Midbrain (tissue), 1 donor: ENCODE results near the gene CDC42EP4.
"Not testable (repeated sequence)": the region's sequence is repeated elsewhere in the genome, so short reads cannot be mapped to it uniquely, and the experiment has no call there.

ENCODE experiments used
- DNase-seq: peaks from one replicate; lab custom pipeline; 2025; lab: John Stamatoyannopoulos, UW

The CDC42EP4 gene

GRCh38 chr17:73280191-73280590 lies 31.6 kb downstream of the CDC42EP4 start:
- DNase-seq = no peak

- no peak for DNase-seq
Observed at GRCh38 chr17:73279704-73280103, 32.1 kb downstream of the CDC42EP4 start.

- DNase-seq = peak; percentile 39
Observed at GRCh38 chr17:73278465-73279453, 33.0 kb downstream of the CDC42EP4 start.

GRCh38 chr17:73278049-73278464 lies 33.7 kb downstream of the CDC42EP4 start:
- no peak for DNase-seq

GRCh38 chr17:73274490-73274889 lies 37.3 kb downstream of the CDC42EP4 start:
- DNase-seq = no peak

GRCh38 chr17:73272906-73273218 lies 38.9 kb downstream of the CDC42EP4 start:
- peak; percentile 39 for DNase-seq

- no peak for DNase-seq
Observed at GRCh38 chr17:73271072-73271471, 40.7 kb downstream of the CDC42EP4 start.

- no peak for DNase-seq
Observed at GRCh38 chr17:73269791-73270190, 42.0 kb downstream of the CDC42EP4 start.

GRCh38 chr17:73269329-73269615 lies 42.5 kb downstream of the CDC42EP4 start:
- no peak for DNase-seq

GRCh38 chr17:73268582-73269328 lies 43.0 kb downstream of the CDC42EP4 start:
- DNase-seq = no peak

- peak; percentile 79 for DNase-seq
Observed at GRCh38 chr17:73267648-73268537, 43.9 kb downstream of the CDC42EP4 start.

GRCh38 chr17:73266796-73267195 lies 45.0 kb downstream of the CDC42EP4 start:
- no peak for DNase-seq

- no peak for DNase-seq
Observed at GRCh38 chr17:73265646-73266640, 45.9 kb downstream of the CDC42EP4 start.

- not testable (repeated sequence) for DNase-seq
Observed at GRCh38 chr17:73264448-73264847, 47.4 kb downstream of the CDC42EP4 start.

GRCh38 chr17:73262676-73263642 lies 48.8 kb downstream of the CDC42EP4 start:
- no peak for DNase-seq

GRCh38 chr17:73261952-73262675 lies 49.7 kb downstream of the CDC42EP4 start:
- DNase-seq = peak; percentile 80

GRCh38 chr17:73261617-73261951 lies 50.2 kb downstream of the CDC42EP4 start, which contains the start of gene CPSF4L:
Gene CPSF4L (minus strand): TSS chr17:73261880. CDS start chr17:73261818, 62 bp downstream.
- no peak for DNase-seq

- no peak for DNase-seq
Observed at GRCh38 chr17:73257516-73257915, 54.3 kb downstream of the CDC42EP4 start.

- DNase-seq = no peak
Observed at GRCh38 chr17:73256220-73256619, 55.6 kb downstream of the CDC42EP4 start.
